Measurements from ENCODE around the gene HPS3. TPM values are rescaled to one million over a fixed set of nuclear protein-coding genes. Genes with fewer than 3 reads are reported as not detected.

The HPS3 gene
- total and polyA plus RNA-seq, 2 donors = 12.7 to 30.5 TPM

- H3K4me3 ChIP-seq (ENCODE audit: low read depth, low read length) = no peak overlapping the region
- no peaks in the 10 kb centered on the region for H3K4me1 ChIP-seq (ENCODE audit: insufficient read depth)
- 91% methylated on average over 1 of the region's 1 CpG for WGBS
- no peaks in the 10 kb centered on the region for H3K36me3 ChIP-seq (ENCODE audit: insufficient read depth)
- DNase-seq (ENCODE audit: extremely low spot score) = no peak
- H3K27ac ChIP-seq (ENCODE audit: low read depth) = no peak overlapping the region
Measured at GRCh38 chr3:149145974-149146373, 16.5 kb downstream of the HPS3 start.

GRCh38 chr3:149150436-149150835 lies 21.0 kb downstream of the HPS3 start:
- H3K36me3 ChIP-seq (ENCODE audit: insufficient read depth) = peaks cover 2% of the 10 kb centered on the region
- 97% methylated on average over 6 of the region's 6 CpGs for WGBS
- no peak for DNase-seq (ENCODE audit: extremely low spot score)
- no peak overlapping the region for H3K27ac ChIP-seq (ENCODE audit: low read depth)
- H3K4me3 ChIP-seq (ENCODE audit: low read depth, low read length) = no peak overlapping the region
- H3K4me1 ChIP-seq (ENCODE audit: insufficient read depth) = no peaks in the 10 kb centered on the region

GRCh38 chr3:149151843-149152242 lies 22.4 kb downstream of the HPS3 start:
- H3K4me1 ChIP-seq (ENCODE audit: insufficient read depth) = no peaks in the 10 kb centered on the region
- peaks cover 6% of the 10 kb centered on the region for H3K36me3 ChIP-seq (ENCODE audit: insufficient read depth)
- H3K4me3 ChIP-seq (ENCODE audit: low read depth, low read length) = no peak overlapping the region
- DNase-seq (ENCODE audit: extremely low spot score) = no peak
- 59% methylated on average over 2 of the region's 2 CpGs for WGBS
- H3K27ac ChIP-seq (ENCODE audit: low read depth) = no peak overlapping the region

- Histone ChIP-seq H3K27ac (ENCODE audit: low read depth) (no peak overlapping the region), H3K36me3 (ENCODE audit: insufficient read depth) (peaks cover 6% of the 10 kb centered on the region), H3K4me3 (ENCODE audit: low read depth, low read length) (no peak overlapping the region), H3K4me1 (ENCODE audit: insufficient read depth) (no peaks in the 10 kb centered on the region)
- WGBS = 64% methylated on average over 2 of the region's 2 CpGs
- DNase-seq (ENCODE audit: extremely low spot score) = no peak
Measured at GRCh38 chr3:149152420-149152819, 23.0 kb downstream of the HPS3 start.

GRCh38 chr3:149153402-149153801 lies 24.0 kb downstream of the HPS3 start:
- H3K36me3 ChIP-seq (ENCODE audit: insufficient read depth) = peaks cover 6% of the 10 kb centered on the region
- H3K27ac ChIP-seq (ENCODE audit: low read depth) = no peak overlapping the region
- DNase-seq (ENCODE audit: extremely low spot score) = no peak
- H3K4me3 ChIP-seq (ENCODE audit: low read depth, low read length) = no peak overlapping the region
- no peaks in the 10 kb centered on the region for H3K4me1 ChIP-seq (ENCODE audit: insufficient read depth)

GRCh38 chr3:149160754-149161300 lies 31.4 kb downstream of the HPS3 start:
- no peak for DNase-seq (ENCODE audit: extremely low spot score)
- Histone ChIP-seq H3K4me3 (ENCODE audit: low read depth, low read length) (no peak overlapping the region), H3K4me1 (ENCODE audit: insufficient read depth) (no peaks in the 10 kb centered on the region), H3K27ac (ENCODE audit: low read depth) (no peak overlapping the region), H3K36me3 (ENCODE audit: insufficient read depth) (peaks cover 9% of the 10 kb centered on the region)
- 90% methylated on average over 4 of the region's 4 CpGs for WGBS

GRCh38 chr3:149162007-149162406 lies 32.6 kb downstream of the HPS3 start:
- Histone ChIP-seq H3K4me1 (ENCODE audit: insufficient read depth) (no peaks in the 10 kb centered on the region), H3K27ac (ENCODE audit: low read depth) (no peak overlapping the region), H3K4me3 (ENCODE audit: low read depth, low read length) (no peak overlapping the region), H3K36me3 (ENCODE audit: insufficient read depth) (peaks cover 9% of the 10 kb centered on the region)
- WGBS = 90% methylated on average over 2 of the region's 2 CpGs
- no peak for DNase-seq (ENCODE audit: extremely low spot score)

GRCh38 chr3:149163066-149163465 lies 33.6 kb downstream of the HPS3 start:
- no peaks in the 10 kb centered on the region for H3K4me1 ChIP-seq (ENCODE audit: insufficient read depth)
- peaks cover 9% of the 10 kb centered on the region for H3K36me3 ChIP-seq (ENCODE audit: insufficient read depth)
- 64% methylated on average over 1 of the region's 1 CpG for WGBS

GRCh38 chr3:149167898-149168297 lies 38.5 kb downstream of the HPS3 start:
- Histone ChIP-seq H3K36me3 (ENCODE audit: insufficient read depth) (peaks cover 3% of the 10 kb centered on the region), H3K4me3 (ENCODE audit: low read depth, low read length) (no peak overlapping the region), H3K27ac (ENCODE audit: low read depth) (no peak overlapping the region), H3K4me1 (ENCODE audit: insufficient read depth) (no peaks in the 10 kb centered on the region)
- WGBS = 84% methylated on average over 2 of the region's 2 CpGs
- DNase-seq (ENCODE audit: extremely low spot score) = no peak

More at GRCh38 chr3:149163066-149163465, 33.6 kb downstream of the HPS3 start:
- Histone ChIP-seq H3K27ac (ENCODE audit: low read depth) (no peak overlapping the region), H3K4me3 (ENCODE audit: low read depth, low read length) (no peak overlapping the region)
- no peak for DNase-seq (ENCODE audit: extremely low spot score)

- no peak for DNase-seq (ENCODE audit: extremely low spot score)
- Histone ChIP-seq H3K27ac (ENCODE audit: low read depth) (no peak overlapping the region), H3K4me1 (ENCODE audit: insufficient read depth) (no peaks in the 10 kb centered on the region), H3K4me3 (ENCODE audit: low read depth, low read length) (no peak overlapping the region), H3K36me3 (ENCODE audit: insufficient read depth) (no peaks in the 10 kb centered on the region)
- 91% methylated on average over 7 of the region's 7 CpGs for WGBS
Measured at GRCh38 chr3:149170672-149171071, 41.2 kb downstream of the HPS3 start.

GRCh38 chr3:149174901-149175300 lies 45.5 kb downstream of the HPS3 start:
- no peak overlapping the region for H3K27ac ChIP-seq (ENCODE audit: low read depth)
- H3K4me1 ChIP-seq (ENCODE audit: insufficient read depth) = no peaks in the 10 kb centered on the region
- no peaks in the 10 kb centered on the region for H3K36me3 ChIP-seq (ENCODE audit: insufficient read depth)
- WGBS = 75% methylated on average over 3 of the region's 3 CpGs
- DNase-seq (ENCODE audit: extremely low spot score) = no peak
- H3K4me3 ChIP-seq (ENCODE audit: low read depth, low read length) = no peak overlapping the region

- WGBS = 98% methylated on average over 1 of the region's 1 CpG
- Histone ChIP-seq H3K36me3 (ENCODE audit: insufficient read depth) (no peaks in the 10 kb centered on the region), H3K27ac (ENCODE audit: low read depth) (no peak overlapping the region), H3K4me1 (ENCODE audit: insufficient read depth) (no peaks in the 10 kb centered on the region), H3K4me3 (ENCODE audit: low read depth, low read length) (no peak overlapping the region)
- DNase-seq (ENCODE audit: extremely low spot score) = no peak
Measured at GRCh38 chr3:149177122-149177521, 47.7 kb downstream of the HPS3 start.

- no peak for DNase-seq (ENCODE audit: extremely low spot score)
Measured at GRCh38 chr3:149179220-149179619, 49.8 kb downstream of the HPS3 start.

GRCh38 chr3:149180057-149180573 lies 50.7 kb downstream of the HPS3 start:
- H3K27ac ChIP-seq (ENCODE audit: low read depth) = no peak overlapping the region

More at GRCh38 chr3:149179220-149179619, 49.8 kb downstream of the HPS3 start:
- WGBS = 62% methylated on average over 1 of the region's 1 CpG
- no peaks in the 10 kb centered on the region for H3K36me3 ChIP-seq (ENCODE audit: insufficient read depth)
- H3K4me1 ChIP-seq (ENCODE audit: insufficient read depth) = no peaks in the 10 kb centered on the region
- no peak overlapping the region for H3K4me3 ChIP-seq (ENCODE audit: low read depth, low read length)
- H3K27ac ChIP-seq (ENCODE audit: low read depth) = peak overlapping the region; percentile 23

GRCh38 chr3:149181182-149181581 lies 51.7 kb downstream of the HPS3 start:
- DNase-seq (ENCODE audit: extremely low spot score) = no peak
- H3K4me3 ChIP-seq (ENCODE audit: low read depth, low read length) = no peak overlapping the region
- WGBS = 96% methylated on average over 2 of the region's 2 CpGs
- no peaks in the 10 kb centered on the region for H3K4me1 ChIP-seq (ENCODE audit: insufficient read depth)
- no peaks in the 10 kb centered on the region for H3K36me3 ChIP-seq (ENCODE audit: insufficient read depth)
- H3K27ac ChIP-seq (ENCODE audit: low read depth) = no peak overlapping the region

More at GRCh38 chr3:149180057-149180573, 50.7 kb downstream of the HPS3 start:
- no peaks in the 10 kb centered on the region for H3K36me3 ChIP-seq (ENCODE audit: insufficient read depth)
- peak; percentile 2 for DNase-seq (ENCODE audit: extremely low spot score)
- no peaks in the 10 kb centered on the region for H3K4me1 ChIP-seq (ENCODE audit: insufficient read depth)
- 34% methylated on average over 7 of the region's 7 CpGs for WGBS
- H3K4me3 ChIP-seq (ENCODE audit: low read depth, low read length) = no peak overlapping the region
